Measurements from ENCODE around the gene EBPL.

DNA sequence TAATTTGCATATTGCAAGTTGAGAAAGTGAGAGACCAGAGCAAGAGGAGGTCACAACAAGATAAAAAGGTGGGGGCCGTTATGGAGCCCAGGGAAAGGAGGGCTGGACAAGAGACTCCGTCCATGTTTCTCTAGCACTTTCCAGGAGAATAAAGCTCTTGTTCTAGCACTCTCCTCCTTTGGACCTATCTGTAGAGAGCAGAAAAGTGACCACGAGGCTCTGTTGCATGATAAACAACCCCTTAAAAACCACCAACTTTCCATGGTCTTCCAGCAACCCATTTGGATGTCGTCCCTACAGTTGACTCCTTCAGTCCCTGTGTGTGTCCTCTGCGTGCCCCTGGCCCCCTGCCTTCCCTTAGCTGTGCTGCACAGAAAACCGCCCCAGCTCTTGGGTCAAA lies 67.1 kb downstream of the EBPL start:
- no peak for TF ChIP-seq CTCF (IDR thresholded peaks at IDR 0.05)
- TF ChIP-seq POLR2A (IDR thresholded peaks at IDR 0.05) = no peak

All from lower leg skin (tissue), 3 donors.